Body of pancreas (tissue), 4 donors: ENCODE results near the gene ADAMTSL1.

Experiments
- CTCF ChIP-seq, 7 experiments: fragments of 450-650 bp in 4 of 7; fragments of 200-600 bp in 3 of 7; sonication (generic) in 3 of 7; IDR thresholded peaks; one replicate each; pipeline ENCODE4 v1.5.1; 2016 to 2019; ENCODE audit warnings: antibody characterized with exemption in 7 of 7
- POLR2A ChIP-seq, 3 donors: fragments of 450-650 bp; IDR thresholded peaks; one replicate each; pipeline ENCODE4 v1.6.1; 2016; ENCODE audit warnings: antibody characterized with exemption in 3 of 3, mild to moderate bottlenecking in 2 of 3

GRCh38 chr9:18632632-18633403 lies 158.9 kb downstream of the ADAMTSL1 start:
- TF ChIP-seq CTCF (IDR thresholded peaks at IDR 0.05) (no peak), POLR2A (IDR thresholded peaks at IDR 0.05) (no peak)
